HG02852 (cell line): ENCODE measurements around the gene GNAT2.

Source experiments
- ATAC-seq: cut with Tn5 transposase; IDR thresholded peaks from one replicate; pipeline ENCODE4 v1.9.1; 2021; ENCODE audit warnings: mild to moderate bottlenecking, moderate library complexity; ENCODE audit not compliant: unreplicated experiment

The GNAT2 gene

DNA sequence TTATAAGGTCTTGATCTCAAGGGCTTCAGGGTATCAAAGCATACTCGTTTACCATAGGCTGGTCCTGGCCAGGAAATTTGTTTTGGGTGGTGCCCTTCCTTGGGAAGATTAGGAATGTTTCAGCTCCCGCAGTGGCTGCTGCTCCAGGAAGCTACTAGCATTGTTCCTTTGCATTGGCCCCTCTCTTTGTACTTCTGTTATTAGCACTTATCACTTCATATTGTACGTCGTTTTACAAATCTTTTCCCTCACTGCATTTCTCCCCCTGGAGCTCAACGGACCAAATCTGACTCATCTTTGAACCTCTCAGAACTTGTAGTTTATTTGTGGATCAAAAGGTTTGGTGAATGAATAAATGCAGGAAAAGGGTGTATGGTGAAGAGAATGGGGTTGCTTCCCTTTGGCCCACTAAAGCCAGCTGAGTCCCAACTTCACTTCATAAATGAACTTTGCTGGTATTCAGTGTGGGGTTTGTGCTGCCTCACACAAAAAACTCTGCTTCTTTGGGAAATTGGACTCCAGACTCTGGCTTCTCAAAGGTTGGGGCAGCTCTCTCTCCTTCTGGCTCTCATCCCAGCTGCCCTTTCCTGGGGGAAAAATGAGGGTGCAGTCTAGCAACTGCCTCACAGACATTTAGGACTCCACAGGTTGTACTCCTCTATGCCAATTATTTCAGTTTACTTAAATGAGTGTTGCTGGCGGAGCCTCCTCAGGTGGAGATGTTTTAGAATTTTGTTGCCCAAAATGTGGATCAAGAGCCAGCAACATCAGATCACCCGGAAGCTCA lies 5.9 kb downstream of the GNAT2 start:
- ATAC-seq = no peak

DNA sequence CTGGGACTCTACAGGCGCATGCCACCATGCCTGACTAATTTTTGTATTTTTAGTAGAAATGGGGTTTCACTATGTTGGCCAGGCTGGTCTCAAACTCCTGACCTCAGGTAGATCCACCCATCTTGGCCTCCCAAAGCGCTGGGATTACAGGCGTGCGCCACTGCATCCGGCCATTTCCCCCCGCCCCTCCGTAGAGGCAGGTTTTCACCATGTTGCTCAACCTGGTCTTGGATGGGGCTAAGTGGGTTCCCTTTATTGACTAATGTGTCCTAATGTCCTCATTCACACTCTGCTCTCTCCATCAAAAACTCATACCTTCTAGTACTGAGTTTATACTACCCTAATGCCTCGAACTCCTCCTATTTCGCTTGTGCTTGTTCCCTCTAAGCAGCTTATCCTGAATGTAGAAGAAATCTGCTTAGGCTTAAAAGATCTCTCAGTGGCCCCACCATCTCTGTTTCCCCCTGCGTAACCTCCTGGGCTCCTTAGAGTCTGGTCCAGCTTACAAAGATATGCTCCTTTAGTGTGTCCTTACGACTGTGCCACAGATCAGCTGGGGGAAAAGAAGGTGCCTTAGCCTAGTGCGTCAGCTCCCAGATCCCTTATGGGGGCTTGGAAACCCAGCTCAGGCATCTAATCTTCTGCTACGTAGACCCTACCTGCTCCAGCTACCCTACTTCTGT lies 8.0 kb downstream of the GNAT2 start:
- no peak for ATAC-seq

DNA sequence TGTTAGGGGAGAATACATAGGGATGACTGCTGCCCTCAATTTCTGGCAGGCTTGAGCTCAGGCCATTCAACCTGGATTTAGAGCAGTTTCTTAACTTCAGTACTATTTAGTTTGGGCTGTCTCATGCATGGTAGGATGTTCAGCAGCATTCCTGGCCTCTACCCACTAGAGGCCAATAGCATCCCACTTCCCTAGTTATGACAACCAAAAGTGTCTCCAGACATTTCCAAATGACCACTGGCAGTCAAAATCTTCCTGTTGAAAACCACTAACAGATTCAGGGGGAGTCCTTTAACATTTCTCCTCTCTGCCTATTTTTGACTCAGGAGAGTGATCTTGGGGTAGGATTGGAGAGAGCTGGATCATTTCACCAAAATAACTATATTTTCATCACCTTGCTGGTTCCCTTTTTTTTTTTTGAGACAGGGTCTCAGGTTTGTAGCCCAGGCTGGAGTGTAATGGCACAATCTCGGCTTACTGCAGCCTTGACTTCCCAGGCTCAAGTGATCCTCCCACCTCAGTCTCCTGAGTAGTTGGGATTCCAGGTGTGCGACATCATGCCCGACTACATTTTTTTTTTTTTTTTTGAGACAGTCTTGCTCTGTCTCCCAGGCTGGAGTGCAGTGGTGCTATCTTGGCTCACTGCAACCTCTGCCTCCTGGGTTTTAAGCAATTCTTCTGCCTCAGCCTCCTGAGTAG lies 8.7 kb downstream of the GNAT2 start:
- no peak for ATAC-seq

DNA sequence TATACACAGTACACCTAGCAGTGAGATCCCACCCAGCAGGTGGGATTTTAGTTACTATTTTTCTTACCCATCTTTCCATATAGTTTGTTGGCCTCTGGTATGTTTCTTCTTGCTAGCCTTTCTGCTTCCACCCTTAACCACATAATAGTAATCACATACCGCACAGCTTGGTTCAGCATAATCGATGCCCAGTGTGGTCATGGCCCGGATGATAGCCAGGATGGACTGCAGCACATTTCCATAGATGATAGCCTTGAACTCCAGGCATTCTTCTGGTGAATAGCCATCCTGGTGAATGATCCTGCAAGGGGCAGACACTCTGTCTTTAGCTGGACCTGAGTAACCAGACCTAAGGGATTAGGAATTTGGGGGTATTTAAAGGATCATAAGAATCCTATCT lies 9.5 kb downstream of the GNAT2 start:
- ATAC-seq = no peak

DNA sequence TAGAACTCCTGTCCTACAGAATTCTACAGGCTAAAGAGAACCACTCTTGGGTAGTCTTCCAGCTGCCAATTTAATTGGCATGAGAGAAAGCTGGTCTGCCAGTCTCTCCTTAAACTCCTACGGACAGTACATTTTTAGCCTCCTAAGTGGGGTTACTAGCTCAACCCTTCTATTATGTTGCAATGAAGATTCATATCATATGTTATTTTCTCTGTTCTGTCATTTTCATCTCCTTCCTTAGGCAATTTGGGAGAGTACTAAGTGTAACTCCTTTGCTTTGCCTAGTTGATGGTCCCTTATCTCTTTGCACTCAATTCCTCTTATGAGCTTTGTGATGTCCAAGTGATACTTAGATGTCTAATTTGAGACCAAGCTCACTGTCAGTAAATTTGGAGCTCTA lies 14.0 kb downstream of the GNAT2 start:
- no peak for ATAC-seq

DNA sequence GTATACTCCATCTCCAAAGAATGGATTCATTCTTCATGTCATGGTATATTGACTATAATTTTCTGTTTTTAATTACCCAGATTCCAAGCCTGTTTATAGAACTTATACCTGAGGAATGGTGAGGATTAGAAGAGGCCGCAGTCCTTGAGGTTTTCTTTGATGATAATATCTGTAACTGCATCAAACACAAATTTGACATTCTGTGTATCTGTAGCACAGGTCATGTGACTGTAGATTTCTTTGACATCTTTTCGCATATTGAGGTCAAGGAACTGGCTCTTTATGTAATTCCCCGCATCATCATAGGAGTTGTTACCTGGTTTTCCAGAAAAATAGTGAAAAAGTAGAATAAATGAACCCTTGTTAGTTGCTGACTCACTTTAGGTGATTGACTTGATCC lies 16.2 kb downstream of the GNAT2 start:
- ATAC-seq = no peak

DNA sequence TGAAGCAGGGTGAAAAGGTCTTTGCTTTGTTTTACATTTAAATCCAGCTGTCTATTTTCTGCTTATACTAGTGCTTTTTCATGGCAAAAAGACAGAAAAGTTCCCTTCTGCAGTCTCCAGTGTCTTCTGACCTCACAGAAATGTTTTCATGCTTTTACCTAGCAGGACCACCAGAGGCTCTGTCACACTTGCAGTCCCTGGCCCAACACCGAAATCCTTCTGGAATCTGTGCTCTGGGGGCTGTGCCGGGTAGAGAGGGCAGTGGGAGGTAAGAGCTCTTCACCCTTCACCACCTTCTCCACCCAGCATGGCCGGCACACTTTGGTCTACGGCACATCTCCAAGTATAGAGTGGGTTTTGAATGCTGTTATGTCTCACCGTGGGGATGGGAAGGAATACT lies 20.8 kb downstream of the GNAT2 start:
- ATAC-seq = no peak

DNA sequence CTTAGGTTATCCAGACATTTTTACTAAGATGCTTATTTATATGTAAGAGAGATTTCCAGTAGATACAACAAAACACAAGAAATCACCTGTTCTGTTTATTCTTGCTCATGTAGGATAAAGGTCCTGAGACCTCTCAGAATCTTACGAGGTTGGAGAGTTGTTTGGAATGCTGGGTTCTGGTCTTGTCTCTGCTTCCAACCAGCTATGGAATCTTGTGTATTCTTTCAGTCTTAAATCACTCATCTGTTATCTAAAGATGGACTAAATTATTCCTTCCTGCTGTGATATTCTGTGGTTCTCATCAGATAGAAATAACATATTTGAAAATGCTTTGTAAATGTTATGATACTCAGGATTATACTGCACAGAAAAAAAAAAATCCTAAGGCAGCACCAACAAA lies 21.3 kb downstream of the GNAT2 start:
- no peak for ATAC-seq

DNA sequence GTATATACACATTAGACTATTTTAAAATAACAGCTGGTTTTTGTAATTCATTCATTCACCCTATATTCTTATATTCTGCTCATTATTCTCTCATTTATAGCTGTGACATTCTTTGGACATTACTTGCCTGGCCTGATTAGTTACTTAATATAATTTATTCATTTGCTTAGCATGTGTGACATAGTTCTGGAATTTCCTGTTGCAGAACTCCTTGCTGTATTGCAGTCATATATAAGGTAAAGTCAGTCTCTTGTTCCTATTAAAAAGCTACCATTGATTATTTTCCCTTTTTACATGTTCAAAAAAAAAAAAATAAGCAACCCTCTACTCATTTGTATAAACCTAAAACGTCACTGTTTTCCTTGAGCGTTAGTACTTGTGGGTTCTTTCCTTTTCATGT lies 23.9 kb downstream of the GNAT2 start:
- ATAC-seq = no peak

DNA sequence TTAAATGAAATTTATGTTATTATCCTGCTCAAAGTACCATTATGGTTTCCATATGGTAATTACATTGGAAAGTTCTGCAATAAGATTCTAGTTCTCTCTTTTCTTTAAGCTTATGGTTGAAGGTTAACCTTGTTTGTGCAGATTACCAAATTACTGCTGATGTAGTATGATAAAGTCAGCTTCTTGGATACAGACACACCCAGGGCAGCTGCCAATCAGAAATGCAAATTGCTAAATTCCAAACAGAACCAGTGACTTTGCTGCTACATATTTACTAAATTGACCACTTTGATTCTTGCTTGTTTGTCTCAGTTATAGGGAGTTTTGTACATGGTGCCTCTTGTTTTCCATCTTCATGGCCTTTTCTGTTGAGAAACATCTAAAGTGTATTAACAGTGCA lies 26.5 kb downstream of the GNAT2 start:
- no peak for ATAC-seq

DNA sequence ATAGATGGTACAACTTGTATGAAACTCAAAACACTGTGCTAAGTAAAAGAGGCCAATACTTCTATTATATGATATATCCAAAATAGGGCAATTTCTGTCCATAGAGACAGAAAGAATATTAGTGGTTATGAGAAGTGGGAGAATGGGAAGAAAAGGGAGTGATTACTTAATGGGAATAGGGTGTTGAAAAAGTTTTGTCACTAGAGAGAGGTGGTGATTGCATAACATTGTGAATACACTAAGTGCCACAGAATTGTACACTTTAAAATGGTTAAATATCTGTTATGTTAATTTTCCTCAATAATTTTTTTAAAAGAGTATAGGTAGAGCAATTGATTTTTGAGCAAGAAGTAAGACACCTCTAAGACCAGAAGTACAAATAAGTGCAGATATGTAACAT lies 29.7 kb downstream of the GNAT2 start:
- no peak for ATAC-seq

DNA sequence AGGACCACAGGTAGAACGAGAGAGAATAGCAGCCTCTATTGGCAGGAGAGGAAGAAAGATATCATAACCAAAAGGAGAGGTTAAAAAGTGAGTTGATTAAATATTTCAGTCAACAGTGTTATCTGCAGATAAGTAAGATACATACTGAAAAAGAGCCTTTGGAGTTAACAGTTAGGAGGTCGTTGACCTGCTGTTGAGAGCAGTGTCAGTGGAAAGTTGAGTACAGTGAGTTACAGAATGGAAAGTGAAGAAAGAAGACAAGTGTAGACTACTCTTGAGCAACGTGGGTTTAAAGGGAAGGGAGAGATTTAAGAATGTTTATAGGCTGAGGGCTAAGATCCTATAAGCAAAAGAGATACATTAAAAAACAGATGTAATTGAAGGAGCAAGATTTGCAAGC lies 30.2 kb downstream of the GNAT2 start:
- ATAC-seq = no peak

DNA sequence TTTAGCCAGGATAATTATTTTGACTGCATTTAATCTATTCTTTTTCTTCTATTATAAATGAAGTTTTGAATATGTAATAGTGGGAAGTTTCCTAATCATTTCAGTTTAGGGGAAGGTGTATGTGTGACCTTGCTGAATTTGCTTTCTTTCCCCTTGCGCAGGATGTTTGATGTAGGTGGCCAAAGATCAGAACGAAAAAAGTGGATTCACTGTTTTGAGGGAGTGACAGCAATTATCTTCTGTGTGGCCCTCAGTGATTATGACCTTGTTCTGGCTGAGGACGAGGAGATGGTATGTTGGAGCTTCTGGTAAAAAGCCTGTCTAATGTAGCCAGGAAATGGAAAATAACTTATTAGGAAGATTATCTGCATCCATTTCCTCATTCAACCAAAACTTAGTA lies 33.4 kb downstream of the GNAT2 start:
- no peak for ATAC-seq

DNA sequence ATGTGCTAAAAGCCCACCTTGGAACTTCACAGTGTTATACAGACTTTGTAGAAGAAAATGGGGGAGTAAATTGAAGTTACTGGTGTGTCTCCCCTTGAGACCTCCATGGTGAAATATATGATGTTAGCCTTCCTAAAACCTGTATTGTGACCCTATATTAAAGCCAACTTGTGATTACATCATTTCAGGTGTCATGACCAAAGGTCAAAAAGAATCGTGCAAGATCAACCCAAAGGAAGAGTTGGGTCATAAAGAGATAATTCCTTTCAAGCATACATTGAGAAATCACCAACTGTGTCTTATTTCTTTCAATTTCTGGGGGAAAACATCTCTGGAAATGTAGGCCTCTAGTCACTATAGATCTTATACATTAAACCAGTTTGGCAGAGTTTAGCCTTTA lies 34.6 kb downstream of the GNAT2 start:
- ATAC-seq = no peak

DNA sequence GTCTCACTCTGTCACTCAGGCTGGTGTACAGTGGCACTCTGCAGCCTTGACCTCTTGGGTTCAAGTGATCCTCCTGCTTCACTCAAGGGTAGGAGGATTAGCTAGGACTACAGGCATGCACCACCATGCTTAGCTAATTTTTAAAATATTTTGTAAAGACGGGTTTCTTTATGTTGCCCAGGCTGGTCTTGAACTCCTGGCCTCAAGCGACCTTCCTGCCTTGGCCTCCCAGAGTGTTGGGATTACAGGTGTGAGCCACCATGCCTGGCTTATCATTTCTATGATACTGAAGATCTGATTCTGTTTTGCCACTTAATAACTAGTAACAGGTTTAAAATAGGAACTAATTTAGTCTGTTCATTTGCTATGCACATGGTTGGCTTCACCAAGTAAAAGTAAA lies 37.4 kb downstream of the GNAT2 start:
- no peak for ATAC-seq

DNA sequence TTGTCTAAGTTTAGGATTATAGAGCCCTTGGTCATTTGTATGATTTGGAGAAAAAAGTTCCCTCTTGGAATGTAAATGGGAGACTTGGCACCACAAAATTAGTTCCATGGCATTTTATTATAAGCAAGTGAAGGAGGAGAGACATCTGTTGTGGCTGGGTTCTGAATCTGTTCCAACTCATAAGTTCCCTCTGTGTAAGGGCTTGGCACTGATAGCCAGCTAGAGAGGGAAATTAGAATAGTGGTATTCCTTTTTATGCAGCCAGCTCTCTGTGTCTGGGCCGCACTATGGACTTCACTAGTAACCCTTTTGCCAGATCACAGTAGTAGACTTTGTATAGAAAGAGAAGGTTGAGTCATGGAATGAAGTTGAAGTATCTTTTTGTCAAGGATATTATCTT lies 39.9 kb downstream of the GNAT2 start:
- ATAC-seq = no peak

DNA sequence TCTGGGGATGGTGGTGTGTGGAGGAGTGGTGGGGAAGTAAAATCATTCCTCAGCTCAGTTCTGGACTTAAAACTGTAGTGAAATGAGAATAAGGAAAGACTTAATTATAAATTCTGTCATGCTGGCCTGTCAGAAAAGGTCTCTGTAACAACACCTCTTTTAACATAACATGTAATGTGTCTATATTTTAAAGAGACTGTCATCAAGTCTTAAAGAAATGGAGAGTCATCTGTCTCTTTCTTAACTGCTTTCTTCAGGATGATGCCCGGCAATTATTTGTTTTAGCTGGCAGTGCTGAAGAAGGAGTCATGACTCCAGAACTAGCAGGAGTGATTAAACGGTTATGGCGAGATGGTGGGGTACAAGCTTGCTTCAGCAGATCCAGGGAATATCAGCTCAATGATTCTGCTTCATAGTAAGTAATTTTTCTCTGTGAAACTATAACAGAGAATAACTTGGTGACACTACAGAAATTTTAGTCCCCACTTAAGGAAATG lies 40.4 kb downstream of the GNAT2 start:
- no peak for ATAC-seq

DNA sequence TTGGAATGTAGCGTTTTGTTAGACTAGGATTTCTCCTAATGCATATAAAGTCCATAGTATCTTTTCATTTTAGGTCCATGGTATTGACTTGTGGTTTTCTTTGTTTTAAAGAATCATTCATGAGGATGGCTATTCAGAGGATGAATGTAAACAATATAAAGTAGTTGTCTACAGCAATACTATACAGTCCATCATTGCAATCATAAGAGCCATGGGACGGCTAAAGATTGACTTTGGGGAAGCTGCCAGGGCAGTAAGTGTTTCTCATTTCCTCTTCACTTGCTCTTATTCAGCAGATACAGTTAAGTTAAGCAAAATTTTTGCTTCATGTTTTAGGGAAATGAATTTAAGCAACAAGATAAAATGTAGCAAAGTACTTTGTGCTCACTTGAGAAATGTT lies 45.6 kb downstream of the GNAT2 start:
- ATAC-seq = no peak

DNA sequence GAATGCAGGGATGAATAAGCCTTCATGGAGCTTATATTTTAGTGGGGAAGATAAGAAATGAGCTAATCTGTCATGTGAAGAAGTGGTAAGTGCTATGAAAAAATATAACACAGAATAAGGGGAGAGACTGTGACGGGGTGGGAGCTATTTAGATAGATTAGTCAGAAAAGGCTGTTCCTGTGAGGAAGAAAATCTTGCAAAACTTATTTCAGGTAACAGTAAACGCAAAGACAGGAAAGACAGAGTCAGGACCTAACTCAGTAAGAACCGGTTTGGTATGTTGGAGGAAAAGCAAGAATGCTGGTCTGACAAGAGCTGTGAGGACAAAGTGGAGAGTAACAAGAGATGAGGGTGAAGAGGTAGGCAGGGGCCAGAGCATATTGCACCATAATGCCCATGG lies 49.0 kb downstream of the GNAT2 start:
- ATAC-seq = no peak

DNA sequence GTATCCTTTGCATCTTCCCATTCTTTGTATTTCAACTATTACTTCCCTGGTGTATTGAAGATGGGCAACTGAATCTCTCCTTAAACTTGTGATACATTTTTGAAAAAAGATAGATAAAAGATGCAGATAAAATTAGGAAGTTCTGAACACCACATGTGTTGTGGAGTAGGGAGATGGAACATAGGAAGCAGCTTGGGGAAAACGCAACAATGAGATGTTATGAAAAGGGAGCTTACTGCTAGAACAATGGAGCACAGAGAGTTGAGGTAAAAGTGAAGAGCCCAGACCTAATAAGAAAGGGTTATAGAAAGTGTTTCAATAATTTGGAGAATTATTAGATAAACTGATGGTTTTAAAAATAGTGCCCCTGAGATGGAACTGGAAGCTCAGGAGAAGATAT lies 50.1 kb downstream of the GNAT2 start:
- no peak for ATAC-seq

DNA sequence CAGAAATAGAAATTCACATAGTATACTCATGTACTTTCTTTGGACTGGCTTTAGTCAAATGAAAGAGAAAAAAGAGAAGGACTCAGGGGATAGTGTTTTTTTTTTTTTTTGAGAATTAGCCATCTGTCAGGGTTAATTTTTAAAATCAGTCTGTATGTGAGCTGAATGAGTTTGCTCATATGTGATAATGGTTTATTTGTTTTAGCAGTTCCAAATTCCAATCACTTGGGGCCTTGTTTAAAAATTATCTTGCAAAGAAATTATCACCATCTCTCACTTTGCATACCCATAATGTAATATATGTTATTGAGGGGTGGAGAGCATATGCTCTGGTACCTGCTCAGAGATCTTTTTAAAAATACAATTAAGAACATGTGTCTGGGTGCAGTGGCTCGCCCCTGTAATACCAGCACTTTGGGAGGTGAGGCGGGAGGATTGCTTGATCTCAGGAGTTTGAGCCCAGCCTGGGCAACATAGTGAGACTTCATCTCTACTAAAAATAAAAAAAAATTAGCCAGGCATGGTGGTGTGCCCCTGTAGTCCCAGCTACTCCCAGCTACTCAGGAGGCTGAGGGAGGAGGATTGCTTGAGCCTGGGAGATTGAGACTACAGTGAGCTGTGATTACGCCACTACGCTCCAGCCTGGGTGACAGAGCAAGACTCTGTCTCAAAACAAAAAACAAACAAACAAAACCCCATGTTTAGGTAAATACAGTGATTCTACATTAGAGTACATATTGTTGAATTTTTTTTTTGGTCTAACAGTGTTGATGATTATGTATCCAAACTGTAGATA lies 51.3 kb downstream of the GNAT2 start:
- no peak for ATAC-seq
